Right lobe of liver (tissue), 6 donors: ENCODE results near the gene KLF11. TPM values are rescaled to one million over a fixed set of nuclear protein-coding genes. Genes with fewer than 3 reads are reported as not detected.

Experiments used
- ATAC-seq, 4 donors: fragments of 200-7000 bp; cut with Tn5 transposase; one replicate each; pipeline ENCODE4 v1.9.1; 2020; ENCODE audit warnings: mild to moderate bottlenecking in 4 of 4, moderate library complexity in 4 of 4
- DNase-seq, 3 donors: peaks; one replicate each; pipeline ENCODE4 v3.0.0-alpha.2; 2020
- H3K27ac ChIP-seq, 3 donors: fragments of 200-600 bp; one replicate each; pipeline ENCODE4 v1.8.0; 2022
- H3K27me3 ChIP-seq, 2 donors: fragments of 200-600 bp; one replicate each; pipeline ENCODE4 v1.8.0; 2022
- H3K36me3 ChIP-seq, 4 donors: fragments of 200-600 bp; sonication (generic) in 1 of 4; one replicate each; pipeline versions ENCODE4 v1.5.1 to v1.8.0; 2017 to 2022; ENCODE audit warnings: control low read depth in 1 of 4
- H3K4me1 ChIP-seq, 4 donors: fragments of 200-600 bp; sonication (generic) in 1 of 4; one replicate each; pipeline versions ENCODE4 v1.5.1 to v1.8.0; 2017 to 2022; ENCODE audit warnings: control low read depth in 1 of 4
- H3K4me3 ChIP-seq, 3 donors: fragments of 200-600 bp; one replicate each; pipeline ENCODE4 v1.8.0; 2022
- H3K9me3 ChIP-seq, 4 donors: fragments of 200-600 bp; sonication (generic) in 1 of 4; one replicate each; pipeline versions ENCODE4 v1.5.1 to v1.8.0; 2017 to 2022; ENCODE audit warnings: control low read depth in 1 of 4
- POLR2A ChIP-seq: fragments of 450-650 bp; IDR thresholded peaks from one replicate; pipeline ENCODE4 v1.6.1; 2017; ENCODE audit warnings: antibody characterized with exemption, mild to moderate bottlenecking
- WGBS: methylation state at CpG from one replicate; pipeline ENCODE4 v1.1.6; 2018; ENCODE audit warnings: low coverage, low lambda C conversion rate; ENCODE audit not compliant: insufficient coverage; ENCODE audit errors: missing lambda C conversion rate; 5-methylcytosine and 5-hydroxymethylcytosine counted together
- intact Hi-C, 2 donors: fragments of 100-400 bp; cut with DNase I; formaldehyde crosslinking; loops; one replicate each; pipeline versions ENCODE4 v1.11.2 to v1.14.1; 2022
- total RNA-seq, 6 experiments: library from RNA; depleted of rRNA in 2 of 6; stranded (reverse); fragments of >200 nt in 2 of 6; fragmentation: NEBNext Ultra II Directional in 3 of 6; extraction: Animal tissue kit (Norgen Biotek cat#: 25700) in 3 of 6; gene quantifications; one replicate each; pipeline versions ENCODE4 v1.1.0 to v1.2.4, GENCODE V29; 2016 to 2023
- TF ChIP-seq, protein P1 (sequence below), 4 donors: fragments of 200-600 bp in 3 of 4; fragments of 450-650 bp in 1 of 4; IDR thresholded peaks; one replicate each; pipeline versions ENCODE4 v1.5.1 to v1.8.0; 2016 to 2022; ENCODE audit warnings: antibody characterized with exemption in 4 of 4, mild to moderate bottlenecking in 2 of 4
- donor health status: DM: no; HTN: yes; CAD: no.
- donor health status: DM: no; HTN: no; CAD: no.
- donor health status: DM: no; HTN: no; CAD: no.
- donor health status: DM: no; HTN: yes; CAD: no.
- donor health status: DM: no; HTN: yes; CAD: no.

Gene KLF11
- total RNA-seq, 6 experiments from 2014 or later: 10.9 to 40.1 (median 27.8) TPM

DNA sequence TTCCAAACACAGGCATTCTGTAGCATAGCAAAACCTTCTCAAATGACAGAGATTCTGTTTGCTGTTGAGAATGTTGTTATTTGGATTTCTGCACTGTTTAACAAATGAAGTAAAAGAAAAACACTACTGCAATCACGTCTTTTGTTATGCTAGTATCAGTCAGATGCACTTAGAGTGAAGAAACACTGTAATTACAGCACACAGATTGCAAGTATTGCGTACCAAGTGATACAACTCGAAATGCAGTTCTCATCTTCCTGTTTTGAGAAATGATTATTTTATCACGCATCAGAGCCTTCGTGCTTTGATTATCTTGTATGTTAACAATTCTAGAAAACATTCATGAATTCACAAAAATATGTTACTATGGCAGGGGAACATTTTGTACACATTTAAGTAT lies 41.8 kb upstream of the KLF11 start:
- Histone ChIP-seq H3K27ac (no peak overlapping the region), H3K27me3 (no peaks in the 10 kb centered on the region), H3K4me3 (no peak overlapping the region), H3K9me3 (no peaks in the 10 kb centered on the region), H3K36me3 (no peaks in the 10 kb centered on the region), H3K4me1 (peaks cover 0 to 4% (median under 1%) of the 10 kb centered on the region in 4 donors)
- DNase-seq (no peak), ATAC-seq (no peak)
- whole genome bisulfite sequencing: 69% methylated on average over 5 of the region's 5 CpGs
- intact Hi-C loops: no loop called here
- TF ChIP-seq POLR2A: no peak
- TF ChIP-seq, protein P1, sequence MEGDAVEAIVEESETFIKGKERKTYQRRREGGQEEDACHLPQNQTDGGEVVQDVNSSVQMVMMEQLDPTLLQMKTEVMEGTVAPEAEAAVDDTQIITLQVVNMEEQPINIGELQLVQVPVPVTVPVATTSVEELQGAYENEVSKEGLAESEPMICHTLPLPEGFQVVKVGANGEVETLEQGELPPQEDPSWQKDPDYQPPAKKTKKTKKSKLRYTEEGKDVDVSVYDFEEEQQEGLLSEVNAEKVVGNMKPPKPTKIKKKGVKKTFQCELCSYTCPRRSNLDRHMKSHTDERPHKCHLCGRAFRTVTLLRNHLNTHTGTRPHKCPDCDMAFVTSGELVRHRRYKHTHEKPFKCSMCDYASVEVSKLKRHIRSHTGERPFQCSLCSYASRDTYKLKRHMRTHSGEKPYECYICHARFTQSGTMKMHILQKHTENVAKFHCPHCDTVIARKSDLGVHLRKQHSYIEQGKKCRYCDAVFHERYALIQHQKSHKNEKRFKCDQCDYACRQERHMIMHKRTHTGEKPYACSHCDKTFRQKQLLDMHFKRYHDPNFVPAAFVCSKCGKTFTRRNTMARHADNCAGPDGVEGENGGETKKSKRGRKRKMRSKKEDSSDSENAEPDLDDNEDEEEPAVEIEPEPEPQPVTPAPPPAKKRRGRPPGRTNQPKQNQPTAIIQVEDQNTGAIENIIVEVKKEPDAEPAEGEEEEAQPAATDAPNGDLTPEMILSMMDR (IDR thresholded peaks at IDR 0.05): no peak

DNA sequence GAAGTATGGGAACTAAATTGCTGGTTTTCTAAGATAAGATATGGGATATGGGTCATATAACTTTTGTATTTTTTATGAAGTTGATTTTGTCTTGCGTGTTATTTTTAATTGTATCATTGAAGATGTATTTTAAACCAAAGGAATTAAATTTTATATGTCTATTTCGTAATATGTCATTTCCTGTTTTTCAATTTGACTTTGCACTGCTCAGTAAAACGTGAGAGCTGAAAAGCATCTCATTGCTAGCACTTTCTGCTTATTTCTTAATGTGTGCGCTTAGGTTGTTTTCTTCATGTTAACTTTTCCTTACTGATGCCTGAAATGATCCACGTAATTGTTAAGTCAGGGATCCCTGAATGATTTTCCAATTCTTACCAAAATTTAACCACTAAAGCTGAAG lies 41.2 kb upstream of the KLF11 start:
- Histone ChIP-seq H3K27ac (no peak overlapping the region), H3K36me3 (no peaks in the 10 kb centered on the region), H3K27me3 (no peaks in the 10 kb centered on the region), H3K9me3 (no peaks in the 10 kb centered on the region), H3K4me1 (peaks cover 0 to 10% (median 3%) of the 10 kb centered on the region in 4 donors), H3K4me3 (no peak overlapping the region)
- intact Hi-C loops: no loop called here
- DNase-seq (no peak), ATAC-seq (no peak)
- no peak for TF ChIP-seq POLR2A
- 69% methylated on average over 5 of the region's 5 CpGs for WGBS

DNA sequence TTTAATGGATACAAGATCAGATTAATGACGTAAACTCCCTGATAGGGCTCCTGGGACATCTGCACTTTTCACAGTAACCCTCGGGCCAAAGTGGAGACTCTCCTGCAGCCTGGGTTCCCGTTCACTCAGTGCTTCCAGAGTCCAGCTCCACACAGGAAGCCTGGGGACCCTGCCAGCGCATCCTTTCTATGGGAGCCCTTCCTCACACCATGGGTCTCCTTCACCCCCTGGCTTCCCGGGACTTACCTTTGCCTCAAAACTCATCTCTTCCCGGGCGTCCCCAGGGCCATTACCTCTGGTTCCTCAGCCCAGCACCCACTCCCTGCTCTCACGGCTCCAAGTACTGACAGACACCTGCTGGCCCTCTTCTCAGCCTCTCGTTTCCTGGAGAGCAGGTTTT lies 40.7 kb upstream of the KLF11 start:
- intact Hi-C loops: no loop called here
- 96% methylated on average over 4 of the region's 9 CpGs for WGBS
- H3K9me3 ChIP-seq: no peaks in the 10 kb centered on the region
- no peak overlapping the region for H3K4me3 ChIP-seq
- ATAC-seq: no peak
- no peak overlapping the region for H3K27ac ChIP-seq
- no peak for DNase-seq
- H3K4me1 ChIP-seq: peaks cover 0 to 11% (median 5%) of the 10 kb centered on the region in 4 donors
- TF ChIP-seq POLR2A: no peak
- TF ChIP-seq, protein P1 (IDR thresholded peaks at IDR 0.05): no peak
- no peaks in the 10 kb centered on the region for H3K27me3 ChIP-seq
- H3K36me3 ChIP-seq: no peaks in the 10 kb centered on the region

DNA sequence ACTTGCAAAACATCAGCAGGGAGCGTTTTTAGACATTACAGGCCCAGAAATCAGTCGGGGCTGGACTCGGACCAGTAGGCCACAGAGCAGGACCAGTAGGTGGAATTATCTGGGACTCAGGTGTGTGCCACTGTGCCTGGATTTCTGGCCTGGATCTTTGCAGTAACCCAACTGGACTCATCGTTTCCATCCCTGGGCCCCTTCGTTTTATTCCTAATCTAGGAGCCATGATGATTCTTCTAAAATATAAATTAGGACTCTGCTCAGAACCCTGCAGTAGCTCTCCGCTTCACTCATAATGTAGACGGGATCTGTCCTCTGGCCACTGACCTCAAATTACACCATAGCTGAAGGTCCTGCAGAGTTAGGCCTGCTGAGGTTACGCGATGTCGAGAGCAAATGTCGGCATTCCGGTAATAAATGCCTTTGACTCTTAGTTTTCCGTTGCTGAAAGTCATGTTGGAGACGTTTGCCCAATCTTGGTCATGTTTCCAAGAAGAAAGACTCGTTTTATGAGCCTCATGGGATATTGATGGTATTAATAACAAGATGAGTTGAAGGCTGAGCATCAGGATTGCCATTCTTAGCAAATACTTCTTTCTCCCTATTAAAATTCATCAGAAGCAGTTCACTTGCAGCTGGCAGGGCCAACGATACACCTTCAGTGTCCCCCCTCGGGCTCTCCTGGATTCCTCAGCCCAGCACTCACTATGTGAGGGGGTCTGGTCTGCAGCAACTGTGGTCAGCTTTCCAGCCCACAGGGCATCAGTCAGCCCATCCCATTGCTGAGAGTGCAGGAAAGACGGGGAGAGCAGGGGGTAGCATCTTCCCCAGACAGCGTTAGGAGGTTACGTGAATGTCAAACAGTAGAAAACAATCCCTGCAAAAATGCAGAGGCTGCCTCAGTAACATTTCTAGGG lies 39.9 kb upstream of the KLF11 start:
- ATAC-seq (peak in 1 of 4 donors; percentile 30), DNase-seq (no peak)
- Histone ChIP-seq H3K36me3 (no peaks in the 10 kb centered on the region), H3K4me1 (peaks cover 0 to 19% (median 5%) of the 10 kb centered on the region in 4 donors), H3K4me3 (no peak overlapping the region), H3K27ac (no peak overlapping the region), H3K27me3 (no peaks in the 10 kb centered on the region), H3K9me3 (no peaks in the 10 kb centered on the region)
- intact Hi-C loops: no loop called here
- TF ChIP-seq, protein P1 (IDR thresholded peaks at IDR 0.05): no peak
- no peak for TF ChIP-seq POLR2A
- WGBS: 82% methylated on average over 15 of the region's 20 CpGs

DNA sequence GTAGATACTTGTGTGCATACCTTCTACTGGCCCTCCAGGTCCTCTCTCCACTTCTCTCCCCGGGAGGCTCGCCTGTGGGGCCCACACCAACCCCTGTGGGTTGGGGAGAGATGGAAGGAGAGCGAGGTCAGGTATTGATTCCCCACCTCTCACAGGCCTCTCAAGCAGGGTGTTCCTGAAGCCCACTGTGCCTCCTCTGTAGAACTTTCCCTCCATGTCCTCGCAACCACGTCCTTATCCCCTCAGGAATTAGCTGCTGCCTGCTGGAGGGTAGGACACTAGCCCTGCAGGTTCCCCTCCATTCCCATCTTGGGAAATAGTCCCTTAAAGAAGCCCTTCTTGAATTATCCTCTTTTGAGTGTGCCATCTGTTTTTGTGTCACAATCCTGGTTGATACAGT lies 38.9 kb upstream of the KLF11 start:
- ATAC-seq: no peak
- Histone ChIP-seq H3K27me3 (no peaks in the 10 kb centered on the region), H3K4me1 (peaks cover 0 to 26% (median 8%) of the 10 kb centered on the region in 4 donors), H3K9me3 (no peaks in the 10 kb centered on the region), H3K4me3 (no peak overlapping the region), H3K27ac (no peak overlapping the region), H3K36me3 (no peaks in the 10 kb centered on the region)
- no peak for DNase-seq
- 100% methylated on average over 3 of the region's 5 CpGs for WGBS
- intact Hi-C loops: no loop called here
- TF ChIP-seq POLR2A: no peak
- TF ChIP-seq, protein P1 (IDR thresholded peaks at IDR 0.05): no peak
